Measurements from ENCODE around the gene MND1. TPM values are rescaled to one million over a fixed set of nuclear protein-coding genes. Genes with fewer than 3 reads are reported as not detected.
A peak's percentile ranks its signal among the peaks of the same experiment; 100 is the strongest.

Gene MND1
- total RNA-seq, 1 donor from 2014 or later: 1.00 TPM

DNA sequence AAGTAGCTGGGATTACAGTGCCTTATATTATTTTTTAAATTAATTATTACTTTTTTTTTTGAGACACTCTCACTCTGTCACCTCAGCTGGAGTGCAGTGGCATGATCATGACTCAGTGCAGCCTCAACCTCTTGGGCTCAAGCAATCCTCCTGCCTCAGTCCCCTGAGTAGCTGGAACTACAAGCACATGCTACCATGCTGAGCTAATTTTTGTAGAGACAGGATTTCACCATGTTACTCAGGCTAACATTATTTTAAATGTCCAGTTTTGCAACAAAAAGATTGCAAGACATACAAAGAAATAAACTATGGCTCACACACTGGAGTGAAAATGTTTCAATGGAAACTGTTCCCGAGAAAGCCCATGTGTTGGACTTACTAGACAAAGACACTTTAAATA is 59.2 kb downstream of the MND1 start:
- TF ChIP-seq EZH2 (IDR thresholded peaks at IDR 0.05; ENCODE audit: insufficient read depth, low read length): no peak
- TF ChIP-seq, protein P1, sequence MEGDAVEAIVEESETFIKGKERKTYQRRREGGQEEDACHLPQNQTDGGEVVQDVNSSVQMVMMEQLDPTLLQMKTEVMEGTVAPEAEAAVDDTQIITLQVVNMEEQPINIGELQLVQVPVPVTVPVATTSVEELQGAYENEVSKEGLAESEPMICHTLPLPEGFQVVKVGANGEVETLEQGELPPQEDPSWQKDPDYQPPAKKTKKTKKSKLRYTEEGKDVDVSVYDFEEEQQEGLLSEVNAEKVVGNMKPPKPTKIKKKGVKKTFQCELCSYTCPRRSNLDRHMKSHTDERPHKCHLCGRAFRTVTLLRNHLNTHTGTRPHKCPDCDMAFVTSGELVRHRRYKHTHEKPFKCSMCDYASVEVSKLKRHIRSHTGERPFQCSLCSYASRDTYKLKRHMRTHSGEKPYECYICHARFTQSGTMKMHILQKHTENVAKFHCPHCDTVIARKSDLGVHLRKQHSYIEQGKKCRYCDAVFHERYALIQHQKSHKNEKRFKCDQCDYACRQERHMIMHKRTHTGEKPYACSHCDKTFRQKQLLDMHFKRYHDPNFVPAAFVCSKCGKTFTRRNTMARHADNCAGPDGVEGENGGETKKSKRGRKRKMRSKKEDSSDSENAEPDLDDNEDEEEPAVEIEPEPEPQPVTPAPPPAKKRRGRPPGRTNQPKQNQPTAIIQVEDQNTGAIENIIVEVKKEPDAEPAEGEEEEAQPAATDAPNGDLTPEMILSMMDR (IDR thresholded peaks at IDR 0.05; ENCODE audit: insufficient read depth, low read depth, low read length): no peak
- no peak overlapping the region for H3K27ac ChIP-seq (ENCODE audit: low read depth, low read length)
- no peak for FAIRE-seq
- no peaks in the 10 kb centered on the region for H3K27me3 ChIP-seq (ENCODE audit: insufficient read depth, low read length)
- H4K20me1 ChIP-seq (ENCODE audit: insufficient read depth, low read length): no peaks in the 10 kb centered on the region
- no peaks in the 10 kb centered on the region for H3K9me3 ChIP-seq (ENCODE audit: insufficient read depth, low read depth, low read length)
- Mint-ChIP-seq H3K4me3 (ENCODE audit: unreplicated experiment) (no peak overlapping the region), H3K4me1 (ENCODE audit: low read depth, unreplicated experiment) (peaks cover 6% of the 10 kb centered on the region), H3K27me3 (ENCODE audit: low read depth, unreplicated experiment) (no peaks in the 10 kb centered on the region), H3K9me3 (ENCODE audit: unreplicated experiment) (no peaks in the 10 kb centered on the region), H3K27ac (ENCODE audit: unreplicated experiment) (no peak overlapping the region), H3K36me3 (ENCODE audit: low read depth, unreplicated experiment) (no peaks in the 10 kb centered on the region)
- H2AFZ ChIP-seq (ENCODE audit: low read depth, low read length): no peak overlapping the region
- no peak for DNase-seq (ENCODE audit: low read depth)
- no peaks in the 10 kb centered on the region for H3K4me1 ChIP-seq (ENCODE audit: insufficient read depth, low read length)
- H3K4me3 ChIP-seq (ENCODE audit: insufficient read depth, low read depth, low read length): no peak overlapping the region
- H3K79me2 ChIP-seq (ENCODE audit: insufficient read depth, low read length): no peaks in the 10 kb centered on the region
- H3K9ac ChIP-seq (ENCODE audit: low read length): no peak overlapping the region
- no peak overlapping the region for H3K4me2 ChIP-seq (ENCODE audit: low read length)
- H3K36me3 ChIP-seq (ENCODE audit: insufficient read depth, low read length): no peaks in the 10 kb centered on the region

DNA sequence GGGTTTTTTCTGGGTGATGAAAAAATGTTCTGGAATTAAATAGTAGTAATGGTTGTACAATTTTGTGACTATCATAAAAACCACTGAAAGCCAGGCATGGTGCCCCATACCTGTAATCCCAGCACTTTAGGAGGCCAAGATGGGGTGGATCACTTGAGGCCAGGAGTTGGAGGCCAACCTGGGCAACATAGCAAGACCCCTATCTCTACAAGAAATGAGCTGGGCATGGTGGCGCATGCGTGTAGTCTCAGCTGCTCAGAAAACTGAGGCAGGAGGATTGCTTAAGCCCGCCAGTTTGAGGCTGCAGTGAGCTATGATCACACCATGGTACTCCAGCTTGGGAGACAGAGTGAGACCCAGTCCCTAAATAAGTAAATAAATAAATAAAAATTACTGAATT is 63.4 kb downstream of the MND1 start:
- Histone ChIP-seq H2AFZ (ENCODE audit: low read depth, low read length) (no peak overlapping the region), H3K27ac (ENCODE audit: low read depth, low read length) (no peak overlapping the region), H3K9ac (ENCODE audit: low read length) (no peak overlapping the region), H4K20me1 (ENCODE audit: insufficient read depth, low read length) (no peaks in the 10 kb centered on the region), H3K27me3 (ENCODE audit: insufficient read depth, low read length) (no peaks in the 10 kb centered on the region), H3K9me3 (ENCODE audit: insufficient read depth, low read depth, low read length) (no peaks in the 10 kb centered on the region), H3K4me2 (ENCODE audit: low read length) (no peak overlapping the region), H3K36me3 (ENCODE audit: insufficient read depth, low read length) (no peaks in the 10 kb centered on the region), H3K79me2 (ENCODE audit: insufficient read depth, low read length) (no peaks in the 10 kb centered on the region), H3K4me3 (ENCODE audit: insufficient read depth, low read depth, low read length) (no peak overlapping the region), H3K4me1 (ENCODE audit: insufficient read depth, low read length) (peaks cover 9% of the 10 kb centered on the region)
- Mint-ChIP-seq H3K36me3 (ENCODE audit: low read depth, unreplicated experiment) (no peaks in the 10 kb centered on the region), H3K9me3 (ENCODE audit: unreplicated experiment) (no peaks in the 10 kb centered on the region), H3K27ac (ENCODE audit: unreplicated experiment) (no peak overlapping the region), H3K27me3 (ENCODE audit: low read depth, unreplicated experiment) (no peaks in the 10 kb centered on the region), H3K4me1 (ENCODE audit: low read depth, unreplicated experiment) (peaks cover 5% of the 10 kb centered on the region), H3K4me3 (ENCODE audit: unreplicated experiment) (no peak overlapping the region)
- DNase-seq (ENCODE audit: low read depth) (no peak), FAIRE-seq (no peak)
- TF ChIP-seq, protein P1 (IDR thresholded peaks at IDR 0.05; ENCODE audit: insufficient read depth, low read depth, low read length): no peak
- no peak for TF ChIP-seq EZH2 (IDR thresholded peaks at IDR 0.05; ENCODE audit: insufficient read depth, low read length)

DNA sequence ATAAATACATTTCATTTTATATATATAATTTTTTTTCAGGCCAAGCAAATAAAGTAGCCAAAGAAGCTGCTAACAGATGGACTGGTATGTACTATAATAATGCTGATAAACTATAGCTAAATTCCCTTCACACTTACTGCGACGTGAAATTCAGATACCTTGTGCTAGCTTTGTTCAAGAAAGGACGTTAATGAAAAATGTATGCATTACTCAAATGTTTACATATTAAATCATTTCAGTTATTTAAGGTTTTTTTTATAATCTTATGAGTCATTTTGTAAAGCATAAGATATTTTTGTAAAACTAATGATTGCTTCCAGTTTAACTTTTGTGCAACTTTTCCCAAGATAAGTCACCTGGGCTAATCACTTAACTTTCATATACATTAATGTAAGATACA is 64.4 kb downstream of the MND1 start:
- no peak overlapping the region for H3K4me2 ChIP-seq (ENCODE audit: low read length)
- no peak for DNase-seq (ENCODE audit: low read depth)
- H2AFZ ChIP-seq (ENCODE audit: low read depth, low read length): no peak overlapping the region
- Mint-ChIP-seq H3K9me3 (ENCODE audit: unreplicated experiment) (no peaks in the 10 kb centered on the region), H3K36me3 (ENCODE audit: low read depth, unreplicated experiment) (no peaks in the 10 kb centered on the region), H3K27me3 (ENCODE audit: low read depth, unreplicated experiment) (no peaks in the 10 kb centered on the region), H3K4me1 (ENCODE audit: low read depth, unreplicated experiment) (peaks cover 9% of the 10 kb centered on the region), H3K4me3 (ENCODE audit: unreplicated experiment) (no peak overlapping the region), H3K27ac (ENCODE audit: unreplicated experiment) (no peak overlapping the region)
- no peak overlapping the region for H3K4me3 ChIP-seq (ENCODE audit: insufficient read depth, low read depth, low read length)
- no peaks in the 10 kb centered on the region for H3K9me3 ChIP-seq (ENCODE audit: insufficient read depth, low read depth, low read length)
- peaks cover 9% of the 10 kb centered on the region for H3K4me1 ChIP-seq (ENCODE audit: insufficient read depth, low read length)
- peak overlapping the region; percentile 17 for H3K27ac ChIP-seq (ENCODE audit: low read depth, low read length)
- H3K79me2 ChIP-seq (ENCODE audit: insufficient read depth, low read length): no peaks in the 10 kb centered on the region
- H3K27me3 ChIP-seq (ENCODE audit: insufficient read depth, low read length): no peaks in the 10 kb centered on the region
- H4K20me1 ChIP-seq (ENCODE audit: insufficient read depth, low read length): no peaks in the 10 kb centered on the region
- TF ChIP-seq, protein P1 (IDR thresholded peaks at IDR 0.05; ENCODE audit: insufficient read depth, low read depth, low read length): no peak
- TF ChIP-seq EZH2 (IDR thresholded peaks at IDR 0.05; ENCODE audit: insufficient read depth, low read length): no peak
- no peaks in the 10 kb centered on the region for H3K36me3 ChIP-seq (ENCODE audit: insufficient read depth, low read length)
- no peak overlapping the region for H3K9ac ChIP-seq (ENCODE audit: low read length)
- no peak for FAIRE-seq

All from astrocyte (in vitro differentiated cells and primary cell).